Cardiac ventricle fibroblast (primary cell): Measurements from ENCODE around the gene PCF11. TPM values are rescaled to one million over a fixed set of nuclear protein-coding genes. Genes with fewer than 3 reads are reported as not detected.

Source experiments
- total RNA-seq: library from RNA; depleted of rRNA; stranded (reverse); fragments of >200 nt; gene quantifications from 2 replicates; pipeline ENCODE4 v1.2.3, GENCODE V29; 2015

Gene PCF11, protein sequence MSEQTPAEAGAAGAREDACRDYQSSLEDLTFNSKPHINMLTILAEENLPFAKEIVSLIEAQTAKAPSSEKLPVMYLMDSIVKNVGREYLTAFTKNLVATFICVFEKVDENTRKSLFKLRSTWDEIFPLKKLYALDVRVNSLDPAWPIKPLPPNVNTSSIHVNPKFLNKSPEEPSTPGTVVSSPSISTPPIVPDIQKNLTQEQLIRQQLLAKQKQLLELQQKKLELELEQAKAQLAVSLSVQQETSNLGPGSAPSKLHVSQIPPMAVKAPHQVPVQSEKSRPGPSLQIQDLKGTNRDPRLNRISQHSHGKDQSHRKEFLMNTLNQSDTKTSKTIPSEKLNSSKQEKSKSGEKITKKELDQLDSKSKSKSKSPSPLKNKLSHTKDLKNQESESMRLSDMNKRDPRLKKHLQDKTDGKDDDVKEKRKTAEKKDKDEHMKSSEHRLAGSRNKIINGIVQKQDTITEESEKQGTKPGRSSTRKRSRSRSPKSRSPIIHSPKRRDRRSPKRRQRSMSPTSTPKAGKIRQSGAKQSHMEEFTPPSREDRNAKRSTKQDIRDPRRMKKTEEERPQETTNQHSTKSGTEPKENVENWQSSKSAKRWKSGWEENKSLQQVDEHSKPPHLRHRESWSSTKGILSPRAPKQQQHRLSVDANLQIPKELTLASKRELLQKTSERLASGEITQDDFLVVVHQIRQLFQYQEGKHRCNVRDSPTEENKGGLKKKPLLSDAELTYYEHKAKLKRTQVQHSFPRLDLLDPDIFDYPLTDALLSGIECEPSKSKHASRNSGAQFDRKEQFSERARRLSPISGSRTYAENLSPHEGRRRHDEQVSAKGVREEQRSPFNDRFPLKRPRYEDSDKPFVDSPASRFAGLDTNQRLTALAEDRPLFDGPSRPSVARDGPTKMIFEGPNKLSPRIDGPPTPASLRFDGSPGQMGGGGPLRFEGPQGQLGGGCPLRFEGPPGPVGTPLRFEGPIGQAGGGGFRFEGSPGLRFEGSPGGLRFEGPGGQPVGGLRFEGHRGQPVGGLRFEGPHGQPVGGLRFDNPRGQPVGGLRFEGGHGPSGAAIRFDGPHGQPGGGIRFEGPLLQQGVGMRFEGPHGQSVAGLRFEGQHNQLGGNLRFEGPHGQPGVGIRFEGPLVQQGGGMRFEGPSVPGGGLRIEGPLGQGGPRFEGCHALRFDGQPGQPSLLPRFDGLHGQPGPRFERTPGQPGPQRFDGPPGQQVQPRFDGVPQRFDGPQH (N-terminal part only)
- 26.9 and 38.7 TPM in 2 replicates for total RNA-seq

GRCh38 chr11:83156996-83157593 is at the start of gene PCF11:
Gene PCF11, plus strand, starts transcription at chr11:83157131. Its CDS starts 309 bp downstream, at chr11:83157440.

GRCh38 chr11:83193315-83194280 is 36.7 kb downstream of the PCF11 start, which contains the start of gene ANKRD42:
Gene ANKRD42, plus strand, starts transcription at chr11:83193712. Its CDS starts 959 bp downstream, at chr11:83194671.

Other genes with a start within 250 kb of the PCF11 start
- 6.5 and 14.1 TPM in 2 replicates for gene RAB30, start 85.2 kb upstream of the PCF11 start, total RNA-seq
- 12.7 and 15.1 TPM in 2 replicates for gene ANKRD42, start 36.6 kb downstream of the PCF11 start, total RNA-seq
- 35.9 and 36.9 TPM in 2 replicates for gene CCDC90B, start 129.2 kb downstream of the PCF11 start, total RNA-seq